ENCODE data around the gene MICA.
"Not testable (repeated sequence)": the region's sequence is repeated elsewhere in the genome, so short reads cannot be mapped to it uniquely, and the experiment has no call there.

Gene MICA

DNA sequence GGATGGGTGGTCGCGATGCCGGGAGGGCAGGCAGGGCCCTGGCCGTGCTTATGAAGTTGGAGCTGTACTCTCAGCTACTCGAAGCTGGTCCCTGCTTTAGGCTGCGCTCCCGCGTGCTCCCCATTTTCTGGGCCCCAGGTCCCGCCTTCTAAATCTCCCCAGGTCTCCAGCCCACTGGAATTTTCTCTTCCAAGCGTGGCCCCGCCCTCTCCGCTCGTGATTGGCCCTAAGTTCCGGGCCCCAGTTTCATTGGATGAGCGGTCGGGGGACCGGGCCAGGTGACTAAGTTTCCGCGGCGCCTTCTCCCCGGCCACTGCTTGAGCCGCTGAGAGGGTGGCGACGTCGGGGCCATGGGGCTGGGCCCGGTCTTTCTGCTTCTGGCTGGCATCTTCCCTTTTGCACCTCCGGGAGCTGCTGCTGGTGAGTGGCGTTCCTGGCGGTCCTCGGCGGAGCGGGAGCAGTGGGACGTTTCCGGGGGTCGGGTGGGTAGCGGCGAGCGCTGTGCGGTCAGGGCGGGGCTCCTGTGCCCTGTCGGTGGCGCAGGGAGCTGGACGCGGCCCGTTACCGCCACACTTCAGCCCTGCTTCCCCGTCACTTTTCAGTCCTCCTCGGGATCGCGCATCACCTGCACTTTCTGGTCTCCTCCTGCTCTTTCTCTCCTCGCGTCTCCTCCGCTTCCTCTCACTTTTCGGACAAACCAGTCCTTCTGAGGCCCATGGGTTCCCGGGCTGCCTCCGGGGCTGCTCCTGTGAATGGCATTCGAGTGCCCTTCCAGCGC lies at the start of gene MICA:
TSS of gene MICA (plus strand) at position 313 of the 778 bp plus-strand sequence. CDS start at position 351, 38 bp downstream.
- H3K27ac ChIP-seq = peak within 1 kb of the TSS; percentile 89
- DNase-seq (ENCODE audit: low read depth, low spot score) = peak; percentile 48

DNA sequence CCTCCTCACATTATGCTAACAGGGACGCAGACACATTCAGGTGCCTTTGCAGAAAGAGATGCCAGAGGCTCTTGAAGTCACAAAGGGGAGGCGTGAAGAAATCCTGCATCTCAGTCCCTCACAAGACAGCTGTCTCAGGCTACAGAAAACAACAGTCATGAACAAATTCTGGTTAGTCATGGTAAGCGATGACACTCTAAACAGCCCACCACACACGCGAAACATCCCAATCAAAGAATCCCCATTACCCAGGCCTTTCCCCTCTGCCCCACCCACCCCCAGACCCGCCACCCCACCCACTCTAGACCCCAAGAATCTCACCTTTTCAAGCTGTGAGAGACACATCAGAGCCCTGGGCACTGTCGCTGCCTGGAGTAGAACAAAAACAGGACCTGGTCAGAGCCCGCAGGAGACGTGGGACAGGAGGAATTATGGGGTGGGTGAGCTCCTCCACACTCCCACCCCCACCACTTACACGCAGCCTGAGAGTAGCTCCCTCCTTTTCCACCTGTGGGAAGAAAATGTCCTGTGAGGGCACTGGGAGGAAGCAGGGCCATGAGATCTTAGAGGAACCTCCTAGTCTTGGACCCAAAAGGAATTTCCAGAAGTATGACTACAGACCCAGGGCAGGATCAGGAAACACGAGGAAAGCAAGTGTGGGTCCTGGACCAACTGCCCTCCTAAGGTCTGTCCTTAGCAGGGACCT lies 49.1 kb upstream of the MICA start:
- H3K27ac ChIP-seq = no peak overlapping the region
- no peak for DNase-seq (ENCODE audit: low read depth, low spot score)

DNA sequence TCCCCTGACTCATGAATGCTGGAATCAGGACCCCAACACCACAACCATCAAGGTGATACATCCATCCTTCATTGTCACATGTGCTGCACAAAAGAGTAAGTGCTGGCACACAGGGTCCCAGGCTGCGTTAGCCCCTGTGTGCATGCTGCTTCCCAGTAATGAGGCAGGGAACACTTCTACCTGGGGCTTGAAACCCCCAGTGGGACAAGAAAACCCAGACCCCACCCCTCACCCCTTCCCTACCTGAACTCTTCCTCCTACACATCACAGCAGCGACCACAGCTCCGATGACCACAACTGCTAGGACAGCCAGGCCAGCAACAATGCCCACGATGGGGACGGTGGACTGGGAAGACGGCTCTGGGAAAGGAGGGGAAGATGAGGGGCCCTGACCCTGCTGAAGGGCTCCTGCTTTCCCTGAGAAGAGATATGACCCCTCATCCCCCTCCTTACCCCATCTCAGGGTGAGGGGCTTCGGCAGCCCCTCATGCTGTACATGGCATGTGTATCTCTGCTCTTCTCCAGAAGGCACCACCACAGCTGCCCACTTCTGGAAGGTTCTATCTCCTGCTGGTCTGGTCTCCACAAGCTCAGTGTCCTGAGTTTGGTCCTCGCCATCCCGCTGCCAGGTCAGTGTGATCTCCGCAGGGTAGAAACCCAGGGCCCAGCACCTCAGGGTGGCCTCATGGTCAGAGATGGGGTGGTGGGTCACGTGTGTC lies 48.4 kb upstream of the MICA start:
- no peak overlapping the region for H3K27ac ChIP-seq
- no peak for DNase-seq (ENCODE audit: low read depth, low spot score)

DNA sequence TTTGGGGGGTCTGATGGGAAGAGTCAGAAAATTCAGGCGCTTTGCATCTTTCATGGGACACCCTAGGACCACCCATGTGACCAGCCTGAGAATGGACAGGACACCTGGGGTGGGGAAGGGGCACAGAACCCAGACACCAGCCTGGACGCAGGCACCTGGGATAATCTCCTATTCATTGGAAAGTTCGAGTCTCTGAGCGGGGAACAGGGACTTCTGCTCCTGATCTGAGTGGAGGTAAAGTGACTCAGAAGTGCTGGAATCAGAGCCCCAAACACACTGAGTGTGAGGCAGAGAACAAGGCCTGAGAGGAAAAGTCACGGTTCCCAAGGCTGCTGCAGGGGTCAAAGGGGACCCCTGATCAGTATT lies 47.8 kb upstream of the MICA start:
- no peak overlapping the region for H3K27ac ChIP-seq
- no peak for DNase-seq (ENCODE audit: low read depth, low spot score)

DNA sequence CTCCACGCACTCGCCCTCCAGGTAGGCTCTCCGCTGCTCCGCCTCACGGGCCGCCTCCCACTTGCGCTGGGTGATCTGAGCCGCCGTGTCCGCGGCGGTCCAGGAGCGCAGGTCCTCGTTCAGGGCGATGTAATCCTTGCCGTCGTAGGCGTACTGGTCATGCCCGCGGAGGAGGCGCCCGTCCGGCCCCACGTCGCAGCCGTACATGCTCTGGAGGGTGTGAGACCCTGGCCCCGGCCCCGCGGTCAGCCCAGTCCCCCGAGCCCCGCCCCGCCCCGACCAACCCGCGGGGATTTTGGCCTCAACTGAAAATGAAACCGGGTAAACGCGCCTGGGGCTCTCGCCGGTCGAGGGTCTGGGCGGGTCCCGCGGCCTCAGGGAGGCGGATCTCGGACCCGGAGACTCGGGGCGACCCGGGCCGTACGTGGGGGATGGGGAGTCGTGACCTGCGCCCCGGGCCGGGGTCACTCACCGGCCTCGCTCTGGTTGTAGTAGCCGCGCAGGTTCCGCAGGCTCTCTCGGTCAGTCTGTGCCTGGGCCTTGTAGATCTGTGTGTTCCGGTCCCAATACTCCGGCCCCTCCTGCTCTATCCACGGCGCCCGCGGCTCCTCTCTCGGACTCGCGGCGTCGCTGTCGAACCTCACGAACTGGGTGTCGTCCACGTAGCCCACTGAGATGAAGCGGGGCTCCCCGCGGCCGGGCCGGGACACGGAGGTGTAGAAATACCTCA lies 47.0 kb upstream of the MICA start:
- DNase-seq (ENCODE audit: low read depth, low spot score) = no peak
- no peak overlapping the region for H3K27ac ChIP-seq

DNA sequence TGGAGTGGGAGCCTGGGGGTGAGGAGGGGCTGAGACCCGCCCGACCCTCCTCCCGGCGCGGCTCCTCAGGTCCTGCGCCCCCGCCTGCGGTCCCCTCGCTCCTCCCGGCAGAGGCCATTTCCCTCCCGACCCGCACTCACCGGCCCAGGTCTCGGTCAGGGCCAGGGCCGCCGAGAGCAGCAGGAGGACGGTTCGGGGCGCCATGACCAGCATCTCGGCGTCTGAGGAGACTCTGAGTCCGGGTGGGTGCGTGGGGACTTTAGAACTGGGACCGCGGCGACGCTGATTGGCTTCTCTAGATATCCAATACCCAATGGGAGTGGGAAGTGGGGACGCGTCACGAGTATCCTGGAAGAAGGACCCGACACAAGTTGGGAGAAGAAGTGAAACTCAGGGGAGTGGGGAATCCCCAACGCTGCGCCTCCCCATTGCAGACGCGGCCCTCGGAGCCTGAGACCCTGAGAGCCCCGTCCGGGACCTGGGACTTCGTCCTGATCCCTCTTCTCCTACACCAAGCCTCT lies 46.4 kb upstream of the MICA start, which contains the start of gene HLA-B:
TSS of gene HLA-B (minus strand) at position 234 of the 521 bp plus-strand sequence. CDS start at position 213, 21 bp downstream.
- peak; percentile 33 for DNase-seq (ENCODE audit: low read depth, low spot score)
- no peak within 1 kb of the TSS for H3K27ac ChIP-seq

DNA sequence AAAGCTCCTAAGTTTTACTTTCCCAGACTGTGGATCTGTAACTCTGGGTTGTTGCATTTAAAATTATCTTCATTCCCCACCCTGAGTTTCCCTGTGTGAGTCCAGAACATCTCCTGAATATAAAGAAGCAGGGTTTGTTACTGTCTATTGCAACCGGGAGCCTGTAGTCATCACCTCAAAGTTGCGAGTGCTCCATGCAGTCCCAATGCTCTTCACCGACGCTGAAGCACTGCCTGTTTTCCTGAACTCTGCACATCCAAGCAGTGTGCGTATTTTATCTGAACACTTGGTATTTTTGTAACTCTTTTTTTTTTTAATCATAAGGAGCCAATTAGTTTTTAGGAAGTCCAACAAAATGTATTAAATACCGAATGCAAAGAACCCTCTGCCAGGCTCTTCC lies 45.5 kb upstream of the MICA start:
- no peak overlapping the region for H3K27ac ChIP-seq
- DNase-seq (ENCODE audit: low read depth, low spot score) = no peak

DNA sequence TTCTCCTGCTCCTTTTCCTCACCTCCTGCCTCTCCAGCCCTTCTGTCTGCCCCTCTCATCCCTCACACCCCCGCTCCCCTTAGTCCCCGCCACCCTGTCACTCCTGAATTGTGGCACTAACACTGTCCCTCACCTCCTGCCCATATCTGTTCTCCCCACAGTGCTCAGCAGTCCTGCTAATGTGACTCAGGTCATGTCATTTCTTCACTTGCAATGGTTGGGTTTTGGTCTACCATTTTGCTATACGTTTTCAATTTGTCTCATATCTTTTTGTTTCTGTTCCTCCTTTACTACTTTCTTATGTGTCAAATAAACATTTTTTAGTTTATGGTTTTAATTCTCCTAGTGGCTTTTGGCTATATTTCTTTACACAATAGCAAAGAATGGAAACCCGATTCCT lies 45.1 kb upstream of the MICA start:
- no peak for DNase-seq (ENCODE audit: low read depth, low spot score)
- no peak overlapping the region for H3K27ac ChIP-seq

DNA sequence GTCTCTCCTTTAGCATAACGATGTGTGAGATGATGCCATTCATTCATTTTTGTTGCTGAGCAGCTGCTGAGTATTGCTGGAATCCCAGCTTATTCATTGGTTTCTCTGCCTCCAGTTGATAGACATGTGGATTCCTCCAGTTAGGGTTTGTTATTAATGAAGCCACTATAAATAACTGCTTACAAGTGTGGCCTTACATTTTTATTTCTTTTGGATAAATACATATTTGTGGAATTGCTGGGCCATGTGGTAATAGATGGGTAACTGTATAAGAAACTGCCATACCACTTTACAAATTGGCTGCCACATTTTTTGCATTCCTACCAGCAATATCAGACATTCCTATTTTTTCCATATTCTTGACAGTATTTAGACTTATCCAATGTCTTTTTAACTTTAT lies 43.8 kb upstream of the MICA start:
- DNase-seq (ENCODE audit: low read depth, low spot score) = no peak
- H3K27ac ChIP-seq = no peak overlapping the region

DNA sequence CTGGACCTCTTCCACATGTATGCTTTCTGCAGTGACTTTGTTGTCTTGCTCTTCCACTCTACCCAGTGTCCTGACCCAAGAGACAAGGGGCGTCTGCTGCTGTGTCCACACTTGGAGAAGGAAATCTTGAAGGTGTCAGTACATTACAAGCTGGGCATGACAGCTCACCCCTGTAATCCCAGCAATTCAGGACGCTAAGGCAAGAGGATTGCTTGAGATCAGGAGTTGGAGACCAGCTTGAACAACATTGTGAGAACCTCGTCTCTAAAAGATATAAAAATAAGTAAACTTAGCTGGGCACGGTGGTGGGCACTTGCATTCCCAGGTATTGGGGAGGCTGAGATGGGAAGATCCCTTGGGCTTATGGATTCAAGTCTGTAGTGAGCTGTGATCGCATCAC lies 40.6 kb upstream of the MICA start:
- no peak overlapping the region for H3K27ac ChIP-seq
- no peak for DNase-seq (ENCODE audit: low read depth, low spot score)

DNA sequence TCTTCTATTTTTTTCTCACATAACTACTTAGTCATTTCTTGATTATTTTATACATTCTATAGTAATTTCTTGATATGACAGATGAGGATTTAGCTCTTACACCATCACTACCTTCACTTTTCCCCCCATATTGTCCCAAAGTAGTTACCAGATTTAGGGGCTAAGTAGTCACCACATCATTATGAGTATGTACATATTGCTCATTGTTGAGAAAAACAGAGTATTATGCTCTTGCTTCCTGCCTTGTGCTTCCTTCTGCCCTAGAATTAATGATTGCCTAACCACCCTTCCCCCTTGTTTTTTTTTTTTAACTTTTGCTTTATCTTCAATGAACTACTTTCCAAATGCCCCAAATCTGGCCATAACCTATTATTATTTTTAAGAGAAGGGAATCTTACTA lies 39.6 kb upstream of the MICA start:
- H3K27ac ChIP-seq = no peak overlapping the region
- no peak for DNase-seq (ENCODE audit: low read depth, low spot score)

DNA sequence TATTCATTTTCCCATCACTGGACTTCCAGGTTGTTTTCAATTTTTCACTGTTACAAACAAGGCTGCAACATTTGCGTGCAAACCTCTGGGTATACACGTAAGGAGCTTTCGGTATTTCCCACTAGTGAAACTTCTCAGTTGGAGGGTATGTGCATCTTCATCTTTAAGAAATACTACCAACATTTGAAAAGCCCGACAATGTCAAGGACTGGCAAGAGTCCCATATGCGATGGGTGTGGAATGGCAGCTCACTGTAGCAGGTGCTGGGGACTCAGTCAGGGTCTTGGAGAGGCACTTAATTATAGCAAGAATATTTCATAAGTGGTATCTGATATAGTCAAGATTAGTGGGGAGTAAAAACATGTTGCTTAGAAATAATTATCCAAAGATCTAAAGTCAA lies 37.5 kb upstream of the MICA start:
- DNase-seq (ENCODE audit: low read depth, low spot score) = no peak
- H3K27ac ChIP-seq = no peak overlapping the region

DNA sequence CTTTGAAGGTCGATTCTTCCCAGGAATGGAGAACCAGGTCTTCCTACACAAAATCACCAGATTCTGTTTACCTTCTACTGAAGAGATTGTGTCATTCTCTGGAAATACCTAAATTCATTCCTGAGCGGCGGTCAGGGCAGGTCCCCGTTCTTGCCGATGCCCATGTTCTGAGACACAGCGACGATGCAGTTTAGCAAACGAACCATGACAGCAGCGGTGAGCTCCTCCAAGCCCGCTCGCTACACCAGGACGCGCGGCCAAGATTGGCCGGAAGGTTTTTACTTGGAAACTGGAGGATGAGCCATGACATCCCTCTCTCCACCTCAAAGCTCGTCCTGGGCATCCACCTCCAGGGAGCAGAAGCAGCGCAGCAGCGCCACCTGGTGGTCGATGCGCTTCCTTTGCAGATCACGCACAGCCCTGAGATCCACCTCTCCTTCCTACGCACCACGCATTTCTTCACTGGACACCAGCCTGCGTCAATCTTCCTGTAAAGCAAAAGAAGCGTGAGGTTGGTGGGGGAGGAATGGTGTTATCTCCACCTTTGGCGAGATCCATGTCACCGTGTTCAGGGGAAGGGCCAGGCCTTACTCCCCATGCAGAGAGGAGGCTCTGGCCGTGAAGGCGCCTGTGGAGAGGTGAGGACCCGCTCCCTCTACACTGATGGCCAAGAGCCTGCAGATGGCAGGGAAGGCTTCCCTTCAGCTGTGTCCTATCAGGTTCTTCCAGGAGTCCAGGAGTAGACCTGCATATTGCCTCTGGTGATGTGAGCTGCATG lies 36.5 kb upstream of the MICA start:
- DNase-seq (ENCODE audit: low read depth, low spot score) = peak; percentile 24
- H3K27ac ChIP-seq = no peak overlapping the region

DNA sequence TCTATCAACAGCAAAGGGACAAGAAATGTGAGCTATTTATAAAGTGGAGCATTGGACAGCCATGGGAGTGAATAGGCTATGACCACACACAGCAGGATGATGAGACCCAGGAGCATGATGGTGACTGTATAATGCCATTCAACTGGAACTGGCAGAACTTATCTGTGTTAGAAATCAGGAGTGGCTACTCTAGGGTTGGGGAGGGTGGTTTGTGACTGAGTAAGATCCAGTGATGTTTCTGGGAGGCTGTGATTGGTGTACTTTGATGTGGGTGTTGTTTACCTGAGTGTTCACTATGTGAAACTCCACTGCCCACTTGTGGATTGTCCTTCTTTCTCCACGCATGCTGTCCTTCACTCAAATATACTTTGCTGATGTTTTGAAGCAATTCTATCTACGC lies 34.9 kb upstream of the MICA start:
- peak; percentile 29 for DNase-seq (ENCODE audit: low read depth, low spot score)

DNA sequence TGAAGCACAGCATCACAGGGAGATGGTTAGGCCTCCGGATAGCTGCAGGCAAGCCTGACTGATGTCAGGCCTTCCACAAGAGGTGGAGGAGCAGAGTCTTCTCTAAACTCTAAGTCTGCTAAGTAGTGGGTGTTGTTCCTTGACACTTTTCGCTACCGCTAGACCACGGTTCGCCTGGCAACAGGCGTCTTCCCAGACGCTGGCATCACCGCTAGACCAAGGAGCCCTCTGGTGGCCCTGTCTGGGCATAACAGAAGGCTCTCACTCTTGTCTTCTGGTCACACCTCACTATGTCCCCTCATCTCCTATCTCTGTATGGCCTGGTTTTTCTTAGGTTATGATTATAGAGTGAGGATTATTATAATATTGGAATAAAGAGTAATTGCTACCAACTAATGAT lies 29.3 kb upstream of the MICA start:
- DNase-seq (ENCODE audit: low read depth, low spot score); H3K27ac ChIP-seq: not testable (repeated sequence)

More for the DNA sequence above, 34.9 kb upstream of the MICA start:
- H3K27ac ChIP-seq = no peak overlapping the region

DNA sequence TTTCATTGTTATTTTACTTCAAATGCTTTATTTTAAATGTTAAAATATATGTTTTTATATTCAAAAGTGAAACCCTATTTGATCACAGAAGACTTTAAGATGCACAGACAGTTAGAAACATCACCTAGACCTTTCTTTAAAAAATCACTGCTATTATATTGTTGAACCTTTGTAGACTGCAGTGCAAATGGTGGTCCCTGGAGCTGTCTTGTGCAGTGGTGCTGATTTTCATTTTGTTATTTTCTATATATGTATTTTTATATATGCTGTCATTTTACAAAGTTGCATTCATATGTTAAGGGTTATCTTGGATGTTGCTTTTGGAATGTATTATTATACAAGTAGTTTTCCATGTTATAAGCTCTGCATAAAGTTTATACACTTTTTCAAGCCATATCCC lies 27.7 kb upstream of the MICA start:
- no peak overlapping the region for H3K27ac ChIP-seq
- DNase-seq (ENCODE audit: low read depth, low spot score) = no peak

DNA sequence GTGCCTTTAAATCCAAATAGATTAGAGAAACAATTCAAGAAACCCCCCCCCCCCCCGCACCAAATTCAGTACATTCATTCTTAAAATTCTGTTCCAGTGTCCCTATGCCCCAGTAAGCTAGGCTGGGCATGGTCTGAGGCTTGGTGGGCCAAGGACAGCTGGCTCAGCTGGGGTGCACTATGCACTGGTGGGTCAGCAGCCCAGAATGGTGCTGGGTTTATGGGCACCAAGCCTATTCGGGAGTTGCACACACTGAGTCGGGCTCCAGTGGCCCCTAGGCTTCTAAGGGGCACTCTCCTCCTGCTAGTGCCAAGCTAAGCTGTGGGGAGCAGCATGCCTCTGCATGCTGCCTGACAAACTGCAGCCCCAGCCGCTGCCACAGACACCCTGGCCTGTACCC lies 26.4 kb upstream of the MICA start:
- no peak overlapping the region for H3K27ac ChIP-seq

DNA sequence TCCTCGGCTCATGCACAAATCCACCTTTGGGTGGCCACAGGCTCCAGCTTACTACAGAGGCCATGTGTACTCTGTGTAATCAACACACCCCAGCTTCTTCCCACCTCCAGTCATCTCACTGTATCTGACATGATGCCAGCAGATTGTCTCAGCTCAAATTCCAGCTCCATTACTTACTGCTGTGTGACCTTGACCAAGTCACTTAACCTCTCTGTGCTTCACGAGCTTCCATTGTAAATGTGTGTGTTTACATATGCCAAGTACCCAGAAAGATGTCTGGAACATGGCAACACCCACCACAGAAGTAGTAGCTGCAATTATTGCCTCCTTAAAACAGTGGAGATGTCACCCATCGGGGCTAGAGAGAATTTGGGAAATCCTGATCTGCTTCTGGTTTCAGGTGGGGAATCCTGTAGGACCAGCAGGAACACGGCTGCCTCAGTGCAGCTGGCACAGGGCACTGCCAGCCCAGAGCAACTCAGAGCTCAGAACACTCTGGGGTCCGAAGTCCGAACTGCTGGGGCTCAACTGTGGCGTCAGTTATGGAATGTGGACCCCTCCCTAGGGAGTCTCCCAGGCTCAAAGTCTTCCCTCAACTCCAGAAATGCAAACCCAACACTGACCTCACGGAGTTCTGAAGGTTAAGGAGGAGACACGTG lies 25.2 kb upstream of the MICA start:
- no peak for DNase-seq (ENCODE audit: low read depth, low spot score)
- no peak overlapping the region for H3K27ac ChIP-seq

More for the DNA sequence above, 26.4 kb upstream of the MICA start:
- DNase-seq (ENCODE audit: low read depth, low spot score) = no peak

DNA sequence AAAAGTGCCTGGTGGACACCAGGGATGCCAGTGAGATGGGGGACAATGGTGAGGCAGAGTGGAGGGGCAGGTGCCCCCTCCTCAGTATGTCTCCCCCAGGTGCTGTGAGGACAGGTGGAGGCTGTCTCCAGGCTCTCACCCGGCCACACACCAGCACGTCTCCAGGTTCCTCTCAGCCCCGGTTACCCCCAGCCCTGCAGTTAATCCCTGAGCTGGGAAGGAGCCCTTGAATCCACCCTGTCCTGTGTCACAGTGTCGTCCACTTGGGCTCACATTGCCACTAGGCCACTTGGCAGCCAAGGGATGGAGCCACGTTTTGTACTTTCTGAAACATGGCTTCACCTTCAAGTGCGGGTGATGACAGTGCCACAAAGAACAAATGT lies 24.7 kb upstream of the MICA start:
- no peak for DNase-seq (ENCODE audit: low read depth, low spot score)
- no peak overlapping the region for H3K27ac ChIP-seq
